ENCODE results near the gene SLC13A3.

The SLC13A3 gene, protein sequence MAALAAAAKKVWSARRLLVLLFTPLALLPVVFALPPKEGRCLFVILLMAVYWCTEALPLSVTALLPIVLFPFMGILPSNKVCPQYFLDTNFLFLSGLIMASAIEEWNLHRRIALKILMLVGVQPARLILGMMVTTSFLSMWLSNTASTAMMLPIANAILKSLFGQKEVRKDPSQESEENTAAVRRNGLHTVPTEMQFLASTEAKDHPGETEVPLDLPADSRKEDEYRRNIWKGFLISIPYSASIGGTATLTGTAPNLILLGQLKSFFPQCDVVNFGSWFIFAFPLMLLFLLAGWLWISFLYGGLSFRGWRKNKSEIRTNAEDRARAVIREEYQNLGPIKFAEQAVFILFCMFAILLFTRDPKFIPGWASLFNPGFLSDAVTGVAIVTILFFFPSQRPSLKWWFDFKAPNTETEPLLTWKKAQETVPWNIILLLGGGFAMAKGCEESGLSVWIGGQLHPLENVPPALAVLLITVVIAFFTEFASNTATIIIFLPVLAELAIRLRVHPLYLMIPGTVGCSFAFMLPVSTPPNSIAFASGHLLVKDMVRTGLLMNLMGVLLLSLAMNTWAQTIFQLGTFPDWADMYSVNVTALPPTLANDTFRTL

DNA sequence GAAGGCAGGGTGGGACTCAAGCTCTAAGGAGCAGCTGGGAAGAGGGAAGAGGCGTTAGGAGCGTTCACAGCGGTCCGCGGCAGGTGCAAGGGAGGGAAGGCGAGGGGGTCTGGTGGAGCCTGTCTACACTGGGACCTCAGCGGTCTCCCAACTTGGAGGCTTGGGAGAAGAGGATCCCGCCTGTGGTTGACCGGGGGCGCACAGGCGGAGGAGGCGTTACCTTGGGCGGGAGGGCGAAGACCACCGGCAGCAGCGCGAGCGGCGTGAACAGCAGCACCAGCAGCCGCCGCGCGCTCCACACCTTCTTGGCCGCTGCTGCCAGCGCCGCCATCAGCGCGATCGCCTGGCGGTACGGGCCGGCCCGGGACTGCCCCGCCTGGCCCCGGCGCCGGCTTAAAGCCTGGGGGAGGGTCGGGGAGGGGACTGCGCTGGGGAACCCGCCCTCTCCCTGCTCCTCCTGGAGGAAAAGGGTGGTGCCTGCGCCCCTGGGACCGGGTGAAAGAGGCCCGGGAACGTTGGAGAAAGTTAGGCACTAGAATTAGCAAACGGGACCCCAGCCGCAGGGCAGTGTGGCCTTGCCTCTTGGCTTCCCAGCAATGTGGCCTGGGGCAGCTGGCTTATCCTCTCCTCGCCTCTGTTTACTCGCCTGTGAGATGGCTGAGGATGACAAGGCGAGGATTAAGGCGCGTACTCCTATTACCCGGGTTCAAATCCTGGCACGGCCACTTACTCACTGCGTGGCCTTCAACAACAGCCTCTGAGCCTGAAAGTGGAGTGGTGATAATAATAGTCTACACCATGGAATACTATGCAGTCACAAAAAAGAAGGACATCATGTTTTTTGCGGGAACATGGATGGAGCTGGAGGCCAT is at the start of gene SLC13A3:
SLC13A3 (minus strand) TSS at position 369 of the 872 bp plus-strand sequence; CDS start at position 331, 38 bp downstream.
- DNase-seq: no peak

DNA sequence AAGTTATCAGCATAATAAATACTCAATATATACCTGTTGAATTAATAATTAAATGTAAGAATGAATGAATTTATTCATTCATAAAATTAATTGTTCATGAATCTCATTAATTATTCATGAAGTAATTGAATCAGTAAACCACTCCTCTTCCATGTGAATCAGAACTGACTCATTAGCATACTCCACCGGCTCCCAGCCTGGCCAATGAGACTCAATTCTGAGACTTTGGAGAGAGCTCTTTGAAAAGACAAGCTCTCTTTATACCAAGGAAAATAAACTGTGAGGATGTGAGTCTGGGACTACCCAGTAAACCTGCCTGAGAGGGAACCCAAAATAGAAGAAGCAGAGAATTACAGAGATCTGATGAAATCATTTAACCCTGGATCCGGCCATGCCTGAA is 49.8 kb upstream of the SLC13A3 start:
- no peak for DNase-seq

DNA sequence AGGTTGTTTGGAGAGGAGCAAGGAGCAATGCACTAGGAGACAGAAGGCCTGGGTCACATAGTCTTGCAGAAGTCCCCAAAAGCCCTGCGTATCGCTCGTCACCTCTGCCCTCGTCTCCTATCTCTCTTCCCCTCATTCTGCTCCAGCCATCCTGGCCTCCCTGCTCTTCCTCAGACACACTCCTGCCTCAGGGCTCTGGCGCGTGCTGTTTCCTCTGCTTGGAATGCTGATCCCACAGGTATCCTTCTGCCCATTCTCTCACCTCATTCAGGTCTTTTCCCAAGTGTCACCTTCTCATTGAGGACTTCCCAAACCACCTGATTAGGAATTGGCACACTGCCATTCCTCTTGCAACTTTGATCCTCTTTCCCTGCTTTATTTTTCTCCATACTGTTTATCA is 49.2 kb upstream of the SLC13A3 start:
- DNase-seq: no peak

DNA sequence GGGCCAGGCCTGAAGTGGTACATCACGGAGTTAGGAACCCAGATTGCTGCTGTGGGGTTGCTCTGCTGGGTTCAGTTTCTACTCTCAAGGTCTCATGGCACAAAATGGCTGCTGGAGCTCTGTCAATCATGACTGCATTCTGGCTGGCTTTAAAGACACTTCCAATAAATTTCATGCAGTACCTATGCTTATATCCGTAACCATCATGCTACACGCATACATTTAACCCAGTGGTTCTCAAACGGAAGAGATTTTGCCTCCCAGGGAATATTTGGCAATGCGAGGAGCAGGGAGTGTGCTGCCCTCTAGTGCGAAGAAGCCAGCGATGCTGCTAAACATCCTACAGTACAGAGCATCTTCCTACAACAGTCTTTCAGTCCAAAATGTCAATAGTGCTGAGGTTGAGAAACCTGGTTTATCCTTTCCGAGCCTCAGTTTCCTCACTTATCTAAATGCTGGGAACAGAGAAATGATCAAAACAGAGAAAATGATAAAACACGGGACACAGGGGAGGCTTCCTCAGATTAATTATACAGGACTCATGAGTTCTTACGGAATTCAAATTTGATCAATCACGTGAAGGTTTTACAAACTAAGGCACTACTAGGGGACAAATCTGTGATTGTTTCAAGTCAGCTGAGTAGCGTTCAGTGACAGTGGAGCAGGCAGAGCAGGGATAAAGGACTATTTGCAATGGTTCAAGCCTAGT is 48.5 kb upstream of the SLC13A3 start:
- DNase-seq: no peak

DNA sequence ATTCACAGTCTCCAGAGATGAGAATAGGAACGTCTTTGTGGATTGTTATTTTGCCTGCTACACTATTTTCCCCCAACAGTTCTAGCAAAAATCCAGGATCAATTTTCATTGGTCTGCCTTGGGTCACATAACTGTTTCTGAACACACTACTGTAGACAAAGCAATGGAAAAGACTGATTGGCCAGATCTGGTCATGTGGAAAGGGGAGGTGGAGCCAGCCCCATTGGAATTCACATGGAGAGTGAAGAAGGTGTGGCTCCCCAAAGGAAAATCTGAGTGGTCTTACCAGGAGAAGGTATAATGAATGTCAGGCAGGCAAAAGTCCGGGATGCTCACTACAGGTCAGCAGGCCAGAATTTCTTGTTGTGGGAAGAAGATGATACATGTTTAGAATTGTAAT is 47.5 kb upstream of the SLC13A3 start:
- no peak for DNase-seq

DNA sequence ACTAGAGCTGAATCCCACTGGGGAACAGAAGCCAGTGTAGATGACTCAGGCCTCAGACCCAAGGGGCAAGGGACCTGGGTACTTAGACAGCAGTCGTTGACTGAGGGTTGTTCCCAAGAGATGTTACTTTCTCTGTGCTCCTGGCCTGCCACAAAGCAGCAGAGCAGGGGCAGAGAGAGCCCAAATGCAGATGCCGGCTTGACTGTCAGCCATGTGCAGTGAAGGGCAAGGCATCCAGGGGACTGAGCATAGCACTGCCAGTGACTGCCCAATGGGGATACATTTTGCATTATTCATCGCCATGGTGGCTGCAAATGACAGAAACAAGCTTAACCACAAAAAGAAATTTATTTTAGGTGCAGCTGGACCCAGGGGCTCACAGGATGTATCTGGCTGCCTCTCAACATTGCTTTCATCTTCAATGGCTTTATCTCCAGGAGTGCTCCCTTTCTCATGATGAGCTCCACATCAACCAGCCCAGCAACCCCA is 45.6 kb upstream of the SLC13A3 start:
- no peak for DNase-seq

DNA sequence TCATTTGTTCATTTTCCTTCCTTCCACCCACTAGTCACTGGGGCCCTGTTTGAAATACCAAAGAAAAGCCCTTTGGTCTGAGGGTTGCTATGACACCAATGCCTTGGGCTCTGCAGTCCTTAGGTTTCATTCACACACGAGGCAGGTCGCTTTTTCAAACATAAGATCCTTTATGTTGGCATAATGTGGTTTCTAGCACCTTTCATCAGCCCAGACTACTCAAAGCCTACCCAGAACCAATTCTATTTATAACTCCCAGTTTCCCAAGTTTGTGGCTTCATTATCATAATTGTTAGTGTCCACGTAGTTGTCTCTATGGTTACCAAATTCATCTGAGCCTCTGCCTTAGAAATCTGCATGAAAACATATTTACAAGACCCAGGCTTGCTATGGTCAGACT is 44.6 kb upstream of the SLC13A3 start:
- DNase-seq: peak; percentile 18

DNA sequence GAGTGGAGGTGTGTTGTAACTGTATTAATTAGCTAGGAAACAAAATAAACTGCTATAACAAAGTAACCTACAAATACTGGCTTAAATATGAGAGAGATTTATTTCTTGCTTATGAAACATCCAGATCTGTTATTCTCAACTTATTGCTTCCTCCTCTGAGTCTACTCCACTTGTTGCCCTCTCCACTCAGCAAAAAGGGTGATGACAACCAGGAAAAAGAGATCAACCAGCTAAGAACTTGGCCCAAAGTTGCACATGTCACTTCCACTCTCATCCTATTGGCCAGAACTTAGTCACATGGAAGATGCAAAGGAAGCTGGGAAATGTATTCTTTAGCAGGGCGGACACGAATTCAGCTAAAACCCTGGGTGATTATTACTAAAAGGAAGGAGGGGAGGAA is 43.2 kb upstream of the SLC13A3 start:
- DNase-seq: peak; percentile 33

DNA sequence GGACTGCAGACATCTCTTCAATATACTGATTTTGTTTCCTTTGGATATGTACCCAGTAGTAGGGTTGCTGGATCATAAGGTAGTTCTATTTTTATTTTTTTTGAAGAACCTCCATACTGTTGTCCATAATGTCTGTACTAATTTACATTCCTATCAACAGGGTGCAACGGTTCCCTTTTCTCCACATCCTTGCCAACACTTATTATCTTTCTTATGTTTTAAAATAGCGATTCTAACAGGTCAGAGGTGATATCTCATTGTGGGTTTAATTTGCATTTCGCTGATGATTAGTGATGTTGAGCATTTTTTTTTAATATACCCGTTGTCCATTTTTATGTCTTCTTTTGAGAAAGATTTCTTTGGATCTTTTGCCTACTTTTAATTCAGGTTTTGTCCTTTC is 39.9 kb upstream of the SLC13A3 start:
- no peak for DNase-seq

DNA sequence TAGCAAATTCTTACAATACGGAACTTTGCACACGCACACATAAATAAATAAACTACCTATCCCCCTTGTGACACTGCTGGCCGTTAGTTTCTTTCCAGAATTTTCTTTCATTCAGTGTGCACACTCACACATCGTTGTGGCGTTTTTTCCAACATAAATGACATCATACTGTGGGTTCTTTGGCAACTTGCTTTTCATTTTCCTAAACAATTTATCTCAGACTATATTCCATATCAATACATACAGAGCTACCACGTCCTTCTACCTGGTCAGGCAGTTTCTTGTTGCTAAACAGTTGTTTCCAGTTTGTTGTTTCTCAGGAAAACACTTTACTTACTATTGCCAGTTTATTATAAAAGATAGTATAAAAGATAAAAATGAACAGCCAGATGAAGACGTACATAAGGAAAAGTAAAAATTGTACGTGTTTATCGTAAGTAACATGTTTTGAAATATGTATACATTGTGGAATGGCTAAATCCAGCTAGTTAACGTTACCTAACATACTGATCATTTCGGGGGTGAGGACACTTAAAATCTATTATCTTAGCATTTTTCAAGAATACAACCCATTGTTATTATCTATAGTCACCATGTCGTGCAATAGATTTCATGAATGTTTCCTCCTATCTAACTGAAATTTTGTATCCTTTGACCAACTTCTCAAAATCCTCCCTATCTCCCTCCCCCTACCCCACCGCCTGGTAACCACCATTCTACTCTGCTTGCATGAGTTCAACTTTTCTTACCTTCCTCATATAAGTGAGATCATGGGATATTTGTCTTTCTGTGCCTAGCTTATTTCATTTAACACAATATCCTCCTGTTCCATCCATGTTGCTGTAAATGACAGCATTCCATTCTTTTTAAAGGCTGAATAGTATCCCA is 39.2 kb upstream of the SLC13A3 start:
- no peak for DNase-seq

DNA sequence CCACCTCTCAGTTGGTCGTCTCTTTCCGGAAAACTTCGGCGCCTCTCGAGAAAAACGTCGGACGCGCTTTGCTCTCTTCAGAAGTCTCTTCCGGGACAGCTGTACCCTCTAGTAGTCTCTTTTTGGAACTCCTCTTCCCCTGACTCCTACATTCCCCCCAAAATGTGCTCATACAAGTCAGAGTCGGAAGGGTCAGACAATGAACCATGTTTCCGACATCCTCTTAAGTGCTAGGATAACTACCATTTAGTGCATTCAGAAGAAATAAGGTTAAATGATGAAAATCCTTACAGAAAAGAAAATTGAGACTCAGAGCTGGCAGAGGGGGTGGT is 38.5 kb upstream of the SLC13A3 start:
- DNase-seq: no peak

DNA sequence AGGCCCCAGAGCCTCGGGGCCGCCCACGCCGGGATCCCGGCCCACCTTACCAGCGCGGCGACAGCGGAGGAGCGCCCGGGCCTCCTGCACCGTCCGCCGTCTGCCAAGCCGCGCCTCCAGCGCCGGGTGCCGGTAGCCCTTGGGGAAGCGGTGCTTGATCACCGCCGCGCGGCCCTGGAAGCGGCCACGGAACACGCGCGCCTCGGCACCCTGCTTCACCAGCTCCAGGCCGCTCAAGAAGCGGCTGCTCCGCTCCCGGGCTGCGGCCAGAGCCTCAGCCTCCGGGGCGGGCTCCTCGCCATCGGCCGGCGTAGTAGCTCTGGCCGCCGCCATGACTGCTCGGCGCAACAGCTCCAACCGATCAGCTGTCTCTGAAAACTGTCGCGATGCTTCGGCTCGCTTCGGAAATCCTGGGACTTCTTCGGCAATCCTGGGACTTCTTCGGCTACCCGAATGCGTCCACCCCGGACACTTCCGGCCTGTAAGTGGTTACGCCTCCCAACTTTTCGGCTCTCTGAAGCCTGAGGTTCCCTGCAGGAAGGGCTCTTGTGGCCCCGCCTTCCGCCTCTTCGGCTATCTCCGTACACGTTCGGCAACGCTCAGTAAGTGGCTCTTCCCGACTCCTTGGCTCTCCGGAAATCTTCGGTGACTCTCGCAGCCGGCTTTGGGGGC is 38.0 kb upstream of the SLC13A3 start, which contains the start of gene TP53RK:
TP53RK (minus strand) TSS at position 363 of the 672 bp plus-strand sequence; CDS start at position 333, 30 bp downstream.
- peak; percentile 99 for DNase-seq

DNA sequence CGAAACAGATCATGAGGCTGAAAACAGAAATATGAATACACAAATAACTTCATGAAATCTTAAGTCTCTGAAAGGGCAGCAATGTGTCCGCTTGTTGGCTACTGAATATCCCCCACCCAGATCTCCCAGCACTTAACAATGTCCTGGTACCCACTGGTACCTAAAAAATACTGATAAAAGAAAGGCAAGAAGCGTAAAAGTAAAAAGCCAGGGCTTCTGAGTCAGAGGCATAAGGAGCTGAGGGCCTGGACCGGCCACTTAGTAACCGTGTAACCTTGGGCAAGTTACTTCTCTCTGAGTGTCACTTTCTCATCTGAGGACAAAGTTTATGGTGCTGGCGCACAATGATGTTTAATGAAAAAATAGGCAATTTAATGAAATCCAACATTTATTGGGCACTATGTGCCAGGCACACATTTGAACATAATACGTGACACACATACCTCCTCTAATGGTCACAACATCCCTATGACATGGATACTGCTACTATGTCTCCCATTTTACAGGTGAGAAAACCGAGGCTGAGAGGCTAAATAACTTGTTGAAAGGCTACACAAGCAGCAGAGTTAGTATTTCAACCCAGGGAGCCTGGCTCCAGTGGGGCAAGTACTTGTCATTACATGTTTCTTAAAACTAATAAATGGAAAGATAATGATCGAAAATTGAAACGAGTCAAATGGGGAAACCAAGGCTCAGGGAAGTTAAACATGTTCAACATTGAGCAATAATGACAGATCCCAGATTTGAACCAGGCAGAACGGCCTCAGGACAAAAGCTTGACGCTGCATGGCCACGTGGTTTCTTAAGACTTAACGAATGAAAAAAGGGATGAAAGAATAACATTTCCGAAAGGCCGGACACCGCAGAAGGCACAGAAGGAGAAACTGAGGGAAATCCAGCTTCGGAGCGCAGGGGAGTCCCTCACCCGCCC is 37.2 kb upstream of the SLC13A3 start:
- no peak for DNase-seq

DNA sequence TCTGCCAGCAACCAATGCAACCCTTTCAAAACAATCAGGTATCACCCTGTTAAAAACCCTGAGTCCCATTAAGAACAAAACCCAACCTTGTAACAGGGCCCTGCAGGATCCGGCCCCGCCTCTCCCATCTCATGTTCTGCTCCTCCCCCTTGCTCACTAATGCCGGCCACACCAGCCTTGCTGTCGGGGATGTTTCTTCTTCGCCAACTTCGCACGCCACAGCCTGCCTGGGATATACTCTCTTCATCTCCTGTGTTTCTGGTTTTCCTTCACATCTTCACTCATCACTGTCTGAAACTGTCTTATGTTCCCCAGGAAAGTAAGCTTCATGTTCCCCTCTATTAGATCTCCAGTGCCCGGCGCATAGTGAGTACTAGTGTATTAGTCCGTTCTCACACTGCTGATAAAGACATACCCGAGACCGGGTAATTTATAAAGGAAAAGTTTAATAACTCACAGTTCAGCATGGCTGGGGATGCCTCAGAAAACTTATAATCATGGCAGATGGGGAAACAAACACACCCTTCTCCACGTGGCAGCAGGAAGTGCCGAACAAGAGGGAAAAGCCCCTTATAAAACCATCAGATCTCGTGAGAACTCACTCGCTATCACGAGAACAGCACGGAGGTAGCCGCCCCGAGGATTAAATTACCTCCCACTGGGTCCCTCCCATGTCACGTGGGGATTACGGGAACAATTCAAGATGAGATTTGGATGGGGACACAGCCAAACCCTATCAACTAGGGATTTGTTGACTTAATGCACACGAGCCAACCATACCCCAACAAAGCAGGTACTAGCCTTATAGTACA is 32.9 kb upstream of the SLC13A3 start:
- DNase-seq: peak; percentile 66

DNA sequence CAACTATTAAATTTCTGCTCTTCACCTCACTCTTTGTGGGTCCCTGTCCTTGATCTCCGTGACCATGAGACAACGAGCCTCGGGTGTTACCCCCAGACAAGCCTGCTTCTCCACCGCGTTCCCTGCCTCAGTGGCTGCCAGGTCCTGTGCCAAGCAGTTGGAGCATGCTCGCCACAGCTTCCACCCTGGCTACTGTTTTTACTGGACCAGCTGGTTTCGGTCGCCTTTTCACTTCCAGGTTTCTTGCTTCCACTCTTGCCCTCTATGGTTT is 32.3 kb upstream of the SLC13A3 start:
- DNase-seq: no peak

DNA sequence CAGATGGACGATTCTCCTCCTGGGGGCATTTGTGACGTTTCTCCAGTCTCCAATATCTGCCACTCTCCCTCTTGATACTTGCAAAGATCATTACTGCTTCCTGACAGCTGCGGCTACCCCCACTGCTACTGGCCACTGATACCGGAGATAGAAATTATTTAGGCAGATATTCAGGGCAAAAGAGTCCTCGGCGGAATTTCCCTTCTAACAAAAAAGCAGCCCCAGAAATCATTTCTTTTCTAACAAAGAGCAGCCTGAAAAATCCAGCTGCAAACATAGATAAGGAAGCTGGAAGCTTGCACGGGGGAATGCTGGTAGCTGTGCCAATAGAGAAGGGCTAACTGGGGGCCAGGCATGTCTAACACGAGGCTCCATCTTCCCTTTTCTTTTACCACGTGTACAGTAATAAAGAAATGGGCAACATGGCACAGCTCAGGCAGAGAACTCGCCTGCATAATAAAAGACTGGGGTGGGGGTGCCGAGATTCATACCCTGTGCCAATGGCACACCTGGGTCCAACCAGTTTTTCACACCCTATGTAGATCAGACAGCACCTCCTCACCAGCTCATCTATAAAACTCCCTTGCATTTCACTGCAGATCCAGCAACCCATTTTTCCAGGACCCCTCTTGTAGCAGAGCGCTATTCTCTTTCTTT is 31.9 kb upstream of the SLC13A3 start:
- DNase-seq: no peak

DNA sequence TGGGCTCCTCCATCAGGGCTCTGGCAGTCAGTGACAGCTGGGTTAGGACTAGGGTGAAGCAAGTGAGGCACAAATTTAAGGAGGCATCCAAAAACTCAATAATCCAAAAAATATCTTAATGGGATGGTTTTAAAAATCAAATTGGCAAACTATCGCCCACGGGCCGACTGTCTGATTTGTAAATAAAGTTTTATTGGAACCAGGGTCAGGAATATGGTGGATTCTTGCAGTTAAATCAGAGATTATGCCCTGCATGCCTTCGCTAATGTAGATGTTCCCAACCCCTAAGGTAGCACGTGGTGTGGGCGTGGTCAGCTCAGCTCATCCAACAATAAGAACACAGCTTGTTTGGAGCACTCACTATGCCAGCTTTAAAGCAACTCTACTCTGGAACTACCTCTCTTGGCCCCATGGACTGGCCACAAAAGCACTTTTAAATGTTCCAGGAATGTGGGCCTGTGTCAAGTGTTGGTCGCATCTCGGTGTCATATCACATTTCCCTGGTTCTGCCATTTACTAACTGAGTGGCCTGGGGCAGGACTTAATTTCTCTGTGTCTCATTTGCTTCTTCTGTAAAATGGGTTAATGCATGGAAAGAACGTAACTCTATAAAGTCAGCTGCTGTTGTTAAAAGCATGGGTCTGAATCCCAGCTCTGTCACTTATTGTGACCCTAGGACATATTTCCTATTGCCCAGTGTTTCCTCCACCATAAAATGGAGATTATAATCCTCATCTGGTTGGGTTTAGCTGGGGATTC is 31.0 kb upstream of the SLC13A3 start:
- DNase-seq: no peak

Data from DMS 273 treated with DMSO at 0.1 percent for 48 hours (cell line).